IMR-90 (cell line): ENCODE measurements around the gene SORBS1. TPM values are rescaled to one million over a fixed set of nuclear protein-coding genes. Genes with fewer than 3 reads are reported as not detected.

Source experiments
- ATAC-seq: fragments of 200-7000 bp; cut with Tn5 transposase; 2 replicates; pipeline ENCODE4 v1.9.1; 2020; ENCODE audit warnings: low read depth, mild to moderate bottlenecking, moderate library complexity
- BruUV-seq: library from RNA; stranded (reverse); fragments of 400-500 nt; replicated peaks from 2 replicates; lab custom pipeline; 2021; lab: Mats Ljungman, UMichigan
- CTCF ChIA-PET: fragments of 300-600 bp; formaldehyde crosslinking; extraction: SDS; loops from one replicate; lab custom pipeline; 2021; ENCODE audit warnings: antibody characterized with exemption; lab: Yijun Ruan, JAX
- POLR2A ChIA-PET: fragments of 300-600 bp; sonication (Branson Sonifier 250); formaldehyde crosslinking; loops from one replicate; lab custom pipeline; 2022; ENCODE audit warnings: antibody characterized with exemption; ENCODE audit not compliant: unreplicated experiment; lab: Charles Lee
- DNase-seq: peaks from one replicate; pipeline ENCODE4 v3.0.0; 2013
- H2AFZ ChIP-seq: replicated peaks from 2 replicates; pipeline ENCODE3; 2013; ENCODE audit warnings: low read length, mild to moderate bottlenecking; ENCODE audit not compliant: poor library complexity
- H2AK5ac ChIP-seq: 2 replicates; pipeline ENCODE4 v1.6.1; 2013; ENCODE audit warnings: low read depth, low read length, inconsistent platforms
- H2AK9ac ChIP-seq: replicated peaks from 2 replicates; pipeline ENCODE3; 2013; ENCODE audit warnings: mild to moderate bottlenecking, low read depth, low read length, moderate library complexity; ENCODE audit not compliant: poor library complexity
- H2BK120ac ChIP-seq: 2 replicates; pipeline ENCODE4 v1.6.1; 2013; ENCODE audit warnings: low read depth, low read length, inconsistent platforms
- H2BK15ac ChIP-seq: 3 replicates; pipeline ENCODE4 v1.6.1; 2013; ENCODE audit warnings: low read depth, low read length, inconsistent platforms
- H2BK20ac ChIP-seq: 2 replicates; pipeline ENCODE4 v1.6.1; 2013; ENCODE audit warnings: low read depth, mild to moderate bottlenecking, inconsistent platforms, low read length, moderate library complexity
- H2BK5ac ChIP-seq: 2 replicates; pipeline ENCODE4 v1.6.1; 2013; ENCODE audit warnings: mild to moderate bottlenecking, low read depth, low read length, inconsistent platforms; ENCODE audit not compliant: poor library complexity, severe bottlenecking
- H3K14ac ChIP-seq: replicated peaks from 2 replicates; pipeline ENCODE4 v1.6.1; 2013; ENCODE audit warnings: low read depth, low read length, inconsistent platforms
- H3K18ac ChIP-seq: 2 replicates; pipeline ENCODE4 v1.6.1; 2013; ENCODE audit warnings: low read depth, low read length, control low read depth
- H3K23ac ChIP-seq: 2 replicates; pipeline ENCODE4 v1.6.1; 2013; ENCODE audit warnings: low read depth, low read length, inconsistent platforms
- H3K27ac ChIP-seq: 2 replicates; pipeline ENCODE4 v1.5.1; 2013; ENCODE audit warnings: mild to moderate bottlenecking, control low read depth, low read length; ENCODE audit not compliant: insufficient read depth
- H3K27me3 ChIP-seq: 2 replicates; pipeline ENCODE4 v1.6.1; 2013; ENCODE audit warnings: low read length; ENCODE audit not compliant: control insufficient read depth, insufficient read depth
- H3K36me3 ChIP-seq: 2 replicates; pipeline ENCODE4 v1.6.1; 2013; ENCODE audit warnings: low read length, mixed read lengths; ENCODE audit not compliant: control insufficient read depth, insufficient read depth
- H3K4ac ChIP-seq: 2 replicates; pipeline ENCODE4 v1.6.1; 2013; ENCODE audit warnings: low read depth, low read length, inconsistent platforms
- H3K4me1 ChIP-seq: 2 replicates; pipeline ENCODE4 v1.6.1; 2013; ENCODE audit warnings: low read length, mixed read lengths; ENCODE audit not compliant: control insufficient read depth, insufficient read depth
- H3K4me2 ChIP-seq: 2 replicates; pipeline ENCODE4 v1.6.1; 2013; ENCODE audit warnings: low read depth, mild to moderate bottlenecking, control low read depth, low read length, moderate library complexity
- H3K4me3 ChIP-seq: 2 replicates; pipeline ENCODE4 v1.5.1; 2013; ENCODE audit warnings: low read depth, mild to moderate bottlenecking, control low read depth, low read length, moderate library complexity; ENCODE audit not compliant: insufficient read depth
- H3K56ac ChIP-seq: 2 replicates; pipeline ENCODE4 v1.6.1; 2013; ENCODE audit warnings: low read length, inconsistent platforms; ENCODE audit not compliant: insufficient read depth; ENCODE audit errors: extremely low read depth
- H3K79me1 ChIP-seq, 2 experiments: 2 replicates each; pipeline ENCODE4 v1.6.1; 2013; ENCODE audit warnings: low read length in 2 of 2, inconsistent platforms in 1 of 2, low read depth in 1 of 2
- H3K9ac ChIP-seq: 2 replicates; pipeline ENCODE4 v1.6.1; 2013; ENCODE audit warnings: low read depth, low read length, control low read depth
- H3K9me1 ChIP-seq: 2 replicates; pipeline ENCODE4 v1.6.1; 2013; ENCODE audit warnings: low read length, inconsistent platforms; ENCODE audit not compliant: insufficient read depth
- H3K9me3 ChIP-seq: 2 replicates; pipeline ENCODE4 v1.6.1; 2013; ENCODE audit warnings: low read length; ENCODE audit not compliant: control insufficient read depth, insufficient read depth
- H4K20me1 ChIP-seq: 2 replicates; pipeline ENCODE4 v1.6.1; 2013; ENCODE audit warnings: low read length, inconsistent platforms; ENCODE audit not compliant: insufficient read depth
- H4K5ac ChIP-seq: 2 replicates; pipeline ENCODE4 v1.6.1; 2013; ENCODE audit warnings: mild to moderate bottlenecking, low read depth, low read length, control low read depth
- H4K8ac ChIP-seq, 2 experiments: 2 replicates each; pipeline ENCODE4 v1.6.1; 2013; ENCODE audit warnings: low read depth in 2 of 2, low read length in 2 of 2, control low read depth in 1 of 2, inconsistent platforms in 1 of 2
- H4K91ac ChIP-seq: 2 replicates; pipeline ENCODE4 v1.6.1; 2013; ENCODE audit warnings: low read depth, low read length, inconsistent platforms; ENCODE audit not compliant: insufficient read depth
- CHD1 ChIP-seq: IDR thresholded peaks from 2 replicates; pipeline ENCODE4 v1.6.1; 2012; ENCODE audit warnings: low read depth, low read length, improper control_type of control experiment
- ELK1 ChIP-seq: fragments of 150-350 bp; IDR thresholded peaks from 2 replicates; pipeline ENCODE4 v1.6.1; 2016; ENCODE audit warnings: low read depth, mild to moderate bottlenecking, low read length, moderate library complexity, borderline replicate concordance
- MXI1 ChIP-seq: IDR thresholded peaks from 2 replicates; pipeline ENCODE4 v1.6.1; 2012; ENCODE audit warnings: low read depth, mild to moderate bottlenecking, low read length, moderate library complexity, borderline replicate concordance
- WGBS, 2 experiments: methylation state at CpG; one replicate each; pipeline versions ENCODE4 v1.1.5 to v1.1.7; 2013; ENCODE audit warnings: missing lambda C conversion rate in 2 of 2; ENCODE audit not compliant: insufficient read length in 1 of 2; ENCODE audit errors: extremely low coverage in 2 of 2; 5-methylcytosine and 5-hydroxymethylcytosine counted together
- dilution Hi-C: fragments of 300-500 bp; cut with HindIII; formaldehyde crosslinking; loops from one replicate; pipeline ENCODE4 v1.14.3; 2018; ENCODE audit warnings: low sequenced_read_pairs; ENCODE audit not compliant: unreplicated experiment
- in situ Hi-C: fragments of 300-500 bp; cut with MboI; formaldehyde crosslinking; loops from 3 replicates; pipeline ENCODE4 v1.14.3; 2019; ENCODE audit warnings: low sequenced_read_pairs, inconsistent platforms, mixed read lengths
- intact Hi-C: fragments of 100-400 bp; cut with micrococcal nuclease; formaldehyde crosslinking; loops from 2 replicates; pipeline ENCODE4 v1.10.0; 2022
- polyA plus RNA-seq, 3 experiments: library from polyadenylated mRNA; depleted of rRNA; stranded (reverse); fragments of >200 nt; gene quantifications; 2 replicates each; pipeline ENCODE4 v1.2.3, GENCODE V29; 2012; ENCODE audit warnings: low replicate concordance in 1 of 3
- total RNA-seq: library from RNA; depleted of rRNA; stranded (reverse); fragments of >200 nt; gene quantifications from 2 replicates; pipeline ENCODE4 v1.2.3, GENCODE V29; 2012

Gene SORBS1
- total and polyA plus RNA-seq, 2 of the 4 experiments (the other 2 are of a cell fraction), result 0.18 to 0.32 TPM

- Histone ChIP-seq H2AK9ac (no peak overlapping the region), H3K18ac (no peak overlapping the region), H2AK5ac (no peak overlapping the region), H4K91ac (no peak overlapping the region), H3K4me2 (no peak overlapping the region), H4K8ac (no peak overlapping the region), H4K20me1 (no peaks in the 10 kb centered on the region), H3K14ac (no peak overlapping the region), H3K9ac (no peak overlapping the region), H4K5ac (no peak overlapping the region), H2BK20ac (no peak overlapping the region), H3K27me3 (peaks cover 6% of the 10 kb centered on the region; the same call in 1 of the 2 replicates), H2BK15ac (no peak overlapping the region), H2BK5ac (no peak overlapping the region), H3K23ac (no peak overlapping the region), H3K4me1 (no peaks in the 10 kb centered on the region), H2BK120ac (no peak overlapping the region), H3K36me3 (no peaks in the 10 kb centered on the region), H3K9me1 (no peaks in the 10 kb centered on the region), H3K27ac (no peak overlapping the region), H3K56ac (no peak overlapping the region), H2AFZ (no peak overlapping the region), H3K9me3 (no peaks in the 10 kb centered on the region), H3K79me1 (no peaks in the 10 kb centered on the region), H3K4ac (no peak overlapping the region), H3K4me3 (no peak overlapping the region)
- ChIA-PET POLR2A (no interaction called here), CTCF (no interaction called here)
- BruUV-seq, result no TSS peak
- no CpG with 5 or more reads among the region's 6 CpGs for WGBS, 2 experiments
- dilution Hi-C loops, result no loop called here
- no peak for DNase-seq
- TF ChIP-seq MXI1 (no peak), ELK1 (no peak), CHD1 (no peak)
- intact Hi-C loops, result no loop called here
- in situ Hi-C loops, result no loop called here
- no peak for ATAC-seq
Observed at GRCh38 chr10:95566136-95566535, 5.0 kb upstream of the SORBS1 start.
